ENCODE measurements around the gene SIPA1L3.

The SIPA1L3 gene

DNA sequence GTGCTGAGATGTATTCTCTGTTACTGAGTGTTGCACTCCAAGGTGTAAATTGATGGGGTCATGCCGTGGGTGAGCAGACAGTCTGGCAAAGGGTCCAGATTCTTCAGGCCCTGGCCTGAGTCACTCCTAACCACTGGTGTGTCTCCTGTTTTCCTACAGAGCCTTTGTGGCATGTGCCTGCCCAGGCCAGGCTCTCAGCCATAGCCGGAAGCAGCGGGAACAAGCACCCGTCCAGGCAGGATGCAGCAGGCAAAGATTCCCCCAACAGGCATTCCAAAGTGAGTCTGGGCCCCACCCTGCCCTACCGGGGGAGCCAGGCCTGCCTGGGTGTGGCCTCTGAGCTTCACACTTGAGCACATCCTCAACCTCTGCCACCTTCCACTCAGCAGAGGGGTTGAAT lies 255.1 kb downstream of the SIPA1L3 start:
- DNase-seq, result no peak

DNA sequence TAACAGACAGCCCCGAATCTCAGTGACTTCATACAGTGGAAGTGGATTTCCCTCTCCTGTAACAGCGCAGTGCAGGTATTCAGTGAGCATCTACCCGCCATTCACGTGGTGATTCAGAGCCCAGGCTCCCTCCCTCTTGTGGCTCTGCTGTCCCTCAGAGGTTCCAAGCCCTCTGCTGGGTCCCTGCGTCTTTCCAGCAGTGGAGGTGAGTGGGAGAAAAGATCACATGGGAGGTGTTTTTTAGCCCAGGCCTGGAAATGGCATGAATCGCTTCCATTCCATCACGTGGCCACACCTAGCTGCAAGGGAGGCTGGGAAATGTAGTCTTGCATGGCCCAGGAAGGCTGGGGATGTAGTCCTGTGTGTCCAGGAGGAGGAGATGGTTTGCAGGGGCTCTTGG lies 255.6 kb downstream of the SIPA1L3 start:
- DNase-seq, result no peak

DNA sequence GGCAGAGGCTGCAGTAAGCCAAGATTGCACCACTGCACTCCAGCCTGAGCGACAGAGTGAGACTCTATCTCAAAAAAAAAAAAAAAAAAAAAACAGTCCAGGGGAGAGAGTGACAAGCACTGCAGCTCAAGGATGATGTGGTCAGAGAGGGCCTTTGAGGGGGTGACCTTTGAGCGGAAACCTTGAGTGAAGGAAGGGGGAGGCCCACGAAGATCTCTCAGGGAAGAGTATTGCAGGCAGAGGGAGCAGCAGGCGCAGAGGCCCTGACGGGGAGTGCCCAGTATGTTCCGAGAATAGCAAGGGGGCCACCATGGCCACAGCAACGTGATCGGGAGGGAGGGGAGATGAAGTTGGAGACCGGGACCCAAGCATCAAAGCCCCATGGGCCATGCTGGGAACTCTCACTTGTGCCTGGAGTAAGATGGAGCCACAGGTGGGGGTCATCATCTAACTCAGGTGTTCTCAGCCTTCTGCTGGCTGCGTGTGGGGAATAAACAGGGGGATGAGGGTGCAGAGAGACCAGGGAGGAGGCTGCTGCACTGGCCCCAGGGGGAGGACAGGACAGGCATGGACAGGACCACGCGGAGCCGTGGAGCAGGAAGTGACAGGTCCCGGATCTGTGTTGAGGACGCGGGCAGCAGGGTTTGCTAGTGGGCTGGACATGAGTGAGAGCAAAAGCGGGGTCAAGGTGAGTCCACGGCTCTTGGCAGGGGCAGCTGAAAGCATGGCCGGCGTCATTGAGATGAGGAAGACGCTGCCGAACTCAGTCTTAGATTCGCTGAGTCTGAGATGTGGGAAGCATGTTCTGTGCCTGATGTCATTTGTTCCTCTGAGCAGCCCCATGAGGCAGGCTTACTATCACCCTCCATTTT lies 256.6 kb downstream of the SIPA1L3 start:
- no peak for DNase-seq

DNA sequence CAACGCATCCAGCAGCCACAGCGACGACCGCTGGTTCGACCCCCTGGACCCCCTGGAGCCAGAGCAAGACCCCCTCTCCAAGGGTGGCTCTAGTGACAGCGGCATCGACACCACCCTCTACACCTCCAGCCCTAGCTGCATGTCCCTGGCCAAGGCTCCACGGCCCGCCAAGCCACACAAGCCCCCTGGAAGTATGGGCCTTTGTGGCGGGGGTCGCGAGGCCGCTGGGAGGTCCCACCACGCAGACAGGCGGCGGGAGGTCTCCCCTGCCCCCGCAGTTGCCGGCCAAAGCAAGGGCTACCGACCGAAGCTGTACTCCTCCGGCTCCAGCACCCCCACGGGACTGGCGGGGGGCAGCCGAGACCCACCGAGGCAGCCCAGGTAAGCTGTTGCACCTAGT lies 257.5 kb downstream of the SIPA1L3 start:
- no peak for DNase-seq

DNA sequence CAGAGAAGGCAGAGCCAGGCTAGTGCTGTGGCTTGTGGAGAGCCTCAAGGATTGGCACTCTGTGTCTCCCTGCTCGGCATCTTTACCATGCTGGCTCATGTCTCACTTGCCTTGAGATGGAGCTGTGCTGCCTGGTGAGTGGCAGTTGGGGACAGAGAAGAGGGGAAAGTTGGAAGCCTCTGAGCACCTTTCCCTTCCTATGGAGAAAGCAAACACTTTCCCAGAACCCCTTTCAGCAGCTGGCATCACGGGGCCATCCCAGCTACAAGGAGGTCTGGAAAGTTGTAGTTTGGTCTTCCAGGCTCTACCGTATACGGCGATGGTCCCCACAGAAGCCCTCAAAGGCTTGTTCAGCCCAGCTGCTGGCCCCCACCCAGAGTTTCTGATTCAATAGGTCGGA lies 258.3 kb downstream of the SIPA1L3 start:
- no peak for DNase-seq

DNA sequence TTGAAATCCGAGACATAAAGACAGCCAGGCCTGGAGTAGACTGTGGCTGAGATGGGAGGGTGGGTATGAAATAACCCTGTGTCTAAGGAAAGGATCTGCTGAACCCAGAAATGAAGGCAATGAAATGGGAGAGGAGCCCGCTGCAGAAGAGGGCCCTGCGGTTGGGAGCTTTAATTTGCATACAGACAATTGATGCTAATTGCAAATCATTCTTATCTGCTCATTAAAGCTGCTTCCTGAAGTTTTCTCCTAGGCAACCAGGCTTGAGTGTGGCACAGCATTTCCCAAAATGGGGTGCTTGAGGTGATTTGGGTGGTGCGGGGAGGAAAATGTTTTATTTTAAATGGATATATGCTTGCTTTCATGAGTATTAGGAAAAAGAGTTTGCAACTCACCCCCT lies 261.6 kb downstream of the SIPA1L3 start:
- no peak for DNase-seq

DNA sequence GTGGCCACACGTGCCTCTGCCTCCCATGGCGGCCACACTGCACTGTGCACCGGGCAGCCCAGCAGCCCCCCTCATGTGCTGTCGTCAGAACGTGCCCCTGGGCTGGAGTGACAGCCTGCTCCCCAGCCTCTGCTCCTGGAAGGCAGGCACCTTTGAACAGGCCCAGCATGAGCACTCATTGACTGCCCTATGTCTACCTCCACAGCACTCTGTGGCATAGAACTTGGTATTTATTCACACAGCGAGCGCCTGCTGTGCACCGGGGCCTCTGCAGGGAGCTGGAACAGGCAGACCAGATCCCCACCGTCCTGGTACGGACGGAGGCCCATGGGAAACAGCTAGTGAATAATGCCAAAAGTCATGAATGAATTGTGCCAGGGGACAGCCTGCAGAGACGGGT lies 263.3 kb downstream of the SIPA1L3 start:
- no peak for DNase-seq

DNA sequence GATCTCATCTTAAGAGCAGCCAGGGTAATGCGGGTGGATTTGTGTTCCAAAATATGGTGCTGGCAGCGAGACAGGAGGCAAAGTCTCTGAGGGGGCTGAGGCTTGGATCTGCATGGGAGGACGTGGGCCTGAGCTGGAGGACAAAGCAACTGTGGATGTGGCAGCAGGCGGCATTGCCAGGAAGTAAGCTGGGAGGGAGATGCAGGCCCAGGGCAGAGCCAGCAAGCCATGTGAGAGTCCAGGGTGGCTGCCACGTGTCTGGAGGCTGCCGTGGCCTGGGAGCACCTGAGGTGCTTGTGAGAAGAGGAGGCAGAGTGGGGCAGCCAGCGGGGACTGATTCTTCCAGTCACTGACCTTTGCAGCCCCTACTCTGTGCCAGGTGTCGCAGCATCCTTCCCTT lies 265.0 kb downstream of the SIPA1L3 start:
- peak in 4 of 14 donors; percentile 5 to 36 (median 16) for DNase-seq

DNA sequence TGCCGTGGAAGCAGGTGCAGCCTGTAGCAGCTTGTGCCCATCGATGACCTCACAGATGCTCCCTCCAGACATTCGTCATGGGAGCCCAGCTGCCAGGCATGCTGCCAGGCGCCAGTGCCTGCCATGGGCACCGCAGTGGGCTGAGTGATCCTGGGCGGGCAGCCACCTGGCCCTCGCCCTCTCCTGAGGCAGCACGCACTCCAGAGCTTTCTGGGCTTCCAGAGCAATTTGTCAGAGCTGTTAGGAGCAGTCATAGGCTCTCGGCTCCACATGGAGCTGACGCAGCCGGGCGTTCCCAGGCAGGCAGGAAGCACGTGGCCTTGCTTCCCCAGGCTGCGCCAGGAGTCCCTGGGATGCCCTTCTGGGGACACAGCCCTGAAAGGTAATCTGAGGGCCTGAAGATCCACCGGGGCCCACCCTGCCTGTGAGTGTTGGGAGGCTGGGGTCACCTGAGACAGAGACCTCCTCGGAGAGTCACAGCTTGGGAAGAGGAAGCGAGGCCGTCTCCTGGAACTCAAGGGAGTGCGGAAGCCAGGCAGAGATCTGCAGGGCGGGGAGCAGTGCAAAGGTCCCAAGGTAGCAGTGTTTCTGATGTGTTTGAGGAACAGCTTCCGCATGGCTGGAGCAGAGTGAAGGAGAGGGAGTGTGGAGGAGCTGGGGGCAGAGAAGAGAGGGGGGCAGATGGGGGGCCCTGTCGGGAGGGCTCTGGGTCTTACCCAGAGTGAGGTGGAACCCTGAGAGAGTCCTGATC lies 266.5 kb downstream of the SIPA1L3 start:
- DNase-seq, result peak in 13 of 14 donors; percentile 20 to 92 (median 80)

DNA sequence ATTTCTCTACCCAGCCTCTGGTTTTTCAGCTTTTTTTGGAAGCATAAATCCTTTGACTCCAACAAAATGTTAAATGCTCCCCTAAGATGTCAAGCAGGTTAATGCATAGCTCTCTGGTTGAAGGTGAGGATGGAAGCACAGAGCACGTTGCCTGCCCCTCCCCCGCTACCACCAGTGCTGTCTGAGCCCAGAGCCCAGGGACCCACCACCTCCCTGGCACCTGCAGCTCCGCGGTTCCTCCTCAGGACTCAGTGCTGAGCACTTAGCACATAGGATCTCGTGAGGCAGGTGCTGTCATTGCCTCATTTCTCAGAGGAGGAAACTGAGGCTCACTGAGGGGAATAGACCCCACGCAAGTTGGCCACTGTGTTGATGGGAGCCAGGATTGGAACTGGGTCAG lies 268.4 kb downstream of the SIPA1L3 start:
- no peak for DNase-seq

DNA sequence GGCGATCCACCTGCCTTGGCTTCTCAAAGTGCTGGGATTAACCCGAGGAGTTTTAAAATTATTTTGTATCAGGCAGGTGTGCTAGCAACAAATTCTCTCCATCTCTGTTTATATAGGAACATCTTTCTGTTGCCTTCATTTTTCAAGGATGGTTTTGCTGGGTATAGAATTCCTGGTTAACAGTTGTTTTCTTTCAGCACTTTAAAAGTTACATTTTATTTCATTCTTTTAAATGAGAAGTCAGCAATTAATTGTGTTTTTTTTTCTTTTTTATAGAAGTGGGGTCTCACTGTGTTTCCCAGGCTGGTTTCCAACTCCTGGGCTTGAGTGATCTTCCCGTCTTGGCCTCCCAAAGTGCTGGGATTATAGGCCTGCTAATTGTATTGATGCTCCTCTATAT lies 273.1 kb downstream of the SIPA1L3 start:
- DNase-seq, result no peak

DNA sequence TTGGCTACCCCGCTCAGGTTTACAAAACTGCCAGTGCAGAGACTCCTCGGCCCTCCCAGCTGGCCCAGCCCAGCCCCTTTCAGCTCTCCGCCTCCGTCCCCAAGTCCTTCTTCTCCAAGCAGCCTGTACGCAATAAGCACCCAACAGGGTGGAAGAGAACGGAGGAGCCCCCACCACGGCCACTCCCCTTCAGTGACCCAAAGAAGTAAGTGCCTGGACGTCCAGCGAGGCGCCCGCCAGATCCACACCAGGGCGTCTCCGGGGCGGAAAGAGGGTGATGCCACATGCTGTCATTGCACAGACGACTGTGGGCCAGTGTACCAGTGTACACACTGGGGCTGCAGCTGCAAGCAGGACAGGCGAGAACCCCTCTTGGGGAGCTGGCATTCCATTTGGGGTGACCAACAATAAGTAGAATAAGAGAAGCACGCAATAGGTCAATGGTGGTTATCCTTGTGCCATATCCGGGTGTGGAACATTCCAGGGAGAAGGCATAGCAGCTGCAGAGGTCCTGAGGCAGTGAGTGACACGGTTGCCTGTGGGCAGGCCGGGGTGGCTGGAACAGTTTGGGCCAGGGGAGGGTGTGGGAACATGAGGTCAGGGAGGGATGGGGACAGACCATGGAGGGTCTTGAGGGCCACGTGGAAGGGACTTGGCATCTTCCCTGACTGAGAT lies 275.7 kb downstream of the SIPA1L3 start:
- DNase-seq, result no peak

DNA sequence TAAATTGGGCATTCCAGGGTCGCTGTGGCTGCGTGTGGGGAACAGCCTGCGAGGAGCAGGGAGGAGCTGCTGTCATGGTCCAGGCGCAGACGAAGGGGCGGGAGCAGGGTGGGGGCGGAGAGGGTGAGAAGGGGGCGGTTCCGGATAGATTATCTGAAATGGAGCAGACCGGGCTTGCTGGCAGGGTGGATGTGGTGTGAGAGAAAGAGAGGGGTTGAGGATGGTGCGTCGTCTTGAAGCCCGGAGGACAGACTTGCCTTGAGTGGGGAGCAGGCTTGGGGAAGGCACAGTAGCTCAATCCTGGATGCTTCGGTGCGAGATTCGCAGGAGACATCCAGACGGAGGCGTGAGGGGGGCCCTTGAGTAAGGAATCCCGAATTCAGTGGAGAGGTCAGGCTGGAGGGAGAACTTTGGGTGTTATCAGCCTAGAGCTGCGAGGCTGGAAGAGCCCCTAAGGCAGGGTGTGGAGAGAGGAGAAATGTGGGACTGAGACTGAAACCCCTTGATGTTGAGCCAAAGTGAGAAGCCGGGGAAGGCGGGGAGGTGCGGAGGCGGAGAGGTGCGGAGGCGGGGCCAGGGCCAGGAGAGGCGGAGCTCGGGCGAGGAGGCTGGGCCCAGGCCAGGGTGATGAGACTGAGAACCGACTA lies 276.4 kb downstream of the SIPA1L3 start:
- no peak for DNase-seq

DNA sequence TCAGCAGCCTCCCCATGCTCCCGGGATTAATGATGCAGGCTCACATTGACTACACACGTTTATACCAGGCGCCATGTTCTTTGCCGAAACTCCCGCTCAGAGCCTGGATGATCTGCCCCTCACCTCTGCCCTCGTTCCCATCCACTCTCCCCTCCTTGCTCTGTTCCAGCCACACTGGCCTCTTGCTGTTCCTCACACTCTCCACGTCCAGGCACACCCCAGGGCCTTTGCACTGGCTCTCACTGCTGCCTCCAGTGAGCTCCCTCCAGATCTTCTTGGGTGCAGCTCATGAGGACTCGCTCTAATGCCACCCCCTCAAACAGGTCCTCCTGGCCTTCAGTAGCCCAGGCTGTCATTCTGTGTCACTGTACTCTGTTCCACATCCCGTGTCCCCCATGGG lies 277.8 kb downstream of the SIPA1L3 start:
- no peak for DNase-seq

DNA sequence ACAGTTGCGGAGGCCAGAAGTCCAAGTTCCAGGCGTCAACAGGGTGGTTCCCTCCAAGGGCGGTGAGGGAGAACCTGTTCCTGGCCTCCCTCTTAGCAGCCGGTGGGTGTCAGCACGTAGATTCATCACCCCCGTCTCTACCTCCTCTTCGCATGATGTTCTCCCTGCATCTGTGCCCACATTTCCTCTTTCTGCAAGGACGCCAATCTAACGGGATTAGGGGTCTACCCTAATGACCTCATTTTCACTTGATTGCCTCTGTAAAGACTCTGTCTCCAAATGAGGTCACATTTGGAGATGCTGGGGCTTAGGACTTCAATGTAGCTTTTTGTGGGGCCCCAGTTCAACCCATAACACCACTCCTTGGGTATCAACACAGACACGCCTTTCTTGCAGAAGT lies 278.6 kb downstream of the SIPA1L3 start:
- DNase-seq, result no peak

DNA sequence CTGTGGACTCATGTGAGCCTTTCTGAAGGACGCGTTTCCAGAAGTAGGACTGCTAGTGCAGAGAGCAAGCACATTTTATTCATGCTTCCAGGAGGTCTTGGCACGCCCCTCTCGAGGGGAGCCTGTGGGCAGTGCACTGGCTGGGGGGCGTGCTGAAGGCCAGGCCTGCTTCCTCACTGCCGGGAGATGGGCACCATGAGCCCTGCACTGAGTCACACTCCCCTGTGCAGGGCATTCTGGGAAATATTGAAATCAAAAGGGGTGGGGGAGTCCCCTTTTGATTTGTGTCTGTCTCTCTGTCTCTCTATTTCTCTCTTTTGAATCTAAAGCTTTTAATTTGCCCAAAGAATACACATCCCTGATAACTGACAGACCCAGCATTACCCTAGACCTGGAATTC lies 283.1 kb downstream of the SIPA1L3 start:
- DNase-seq, result no peak

DNA sequence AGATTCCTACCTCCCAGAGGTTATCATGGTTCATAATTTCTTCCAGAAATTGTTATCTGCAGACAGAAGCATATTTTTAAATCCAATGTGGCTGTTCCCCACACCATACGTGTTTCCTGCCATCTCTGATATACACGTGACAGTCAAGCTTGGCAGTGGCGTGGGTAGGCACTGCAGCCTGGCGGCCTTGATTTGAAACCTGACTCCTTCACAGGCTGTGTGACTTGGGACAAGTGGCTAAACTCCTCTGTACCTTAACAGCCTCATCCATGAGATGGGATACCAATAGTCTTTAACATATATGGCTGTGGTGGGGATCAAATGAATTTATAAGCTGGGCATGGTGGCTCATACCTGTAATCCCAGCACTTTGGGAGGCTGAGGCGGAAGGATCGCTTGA lies 283.8 kb downstream of the SIPA1L3 start:
- no peak for DNase-seq

DNA sequence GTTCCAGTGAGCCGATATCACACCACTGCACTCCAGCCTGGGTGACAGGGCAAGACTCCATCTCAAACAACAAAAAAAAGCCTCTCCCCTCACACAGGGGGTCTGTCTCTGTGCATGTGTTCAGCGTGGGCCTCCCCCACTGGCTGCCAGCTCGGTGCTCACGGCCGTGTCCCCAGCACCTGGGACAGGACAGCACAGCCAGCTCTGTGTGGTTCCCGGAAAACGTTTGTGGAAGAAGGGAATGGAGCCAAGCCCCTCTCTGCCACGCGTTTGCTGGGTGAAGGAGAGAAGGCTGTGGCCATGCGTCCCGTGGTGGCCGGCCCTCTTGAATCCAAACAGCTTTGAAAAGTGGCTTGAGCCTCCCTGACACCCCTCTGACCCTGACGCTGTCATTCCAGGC lies 284.7 kb downstream of the SIPA1L3 start:
- no peak for DNase-seq

DNA sequence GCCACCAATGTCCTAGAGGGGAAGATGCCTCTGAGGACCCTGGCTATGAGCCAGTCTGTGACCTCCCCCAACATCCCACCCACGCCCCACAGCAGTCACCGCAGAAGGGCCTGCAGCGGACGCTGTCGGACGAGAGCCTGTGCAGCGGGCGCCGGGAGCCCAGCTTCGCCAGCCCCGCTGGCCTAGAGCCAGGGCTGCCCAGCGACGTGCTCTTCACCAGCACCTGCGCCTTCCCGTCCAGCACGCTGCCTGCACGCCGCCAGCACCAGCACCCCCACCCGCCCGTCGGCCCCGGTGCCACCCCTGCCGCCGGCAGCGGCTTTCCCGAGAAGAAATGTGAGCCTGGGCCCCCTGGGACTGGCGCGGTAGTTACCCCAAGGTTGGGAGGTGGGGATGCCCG lies 286.4 kb downstream of the SIPA1L3 start:
- no peak for DNase-seq

DNA sequence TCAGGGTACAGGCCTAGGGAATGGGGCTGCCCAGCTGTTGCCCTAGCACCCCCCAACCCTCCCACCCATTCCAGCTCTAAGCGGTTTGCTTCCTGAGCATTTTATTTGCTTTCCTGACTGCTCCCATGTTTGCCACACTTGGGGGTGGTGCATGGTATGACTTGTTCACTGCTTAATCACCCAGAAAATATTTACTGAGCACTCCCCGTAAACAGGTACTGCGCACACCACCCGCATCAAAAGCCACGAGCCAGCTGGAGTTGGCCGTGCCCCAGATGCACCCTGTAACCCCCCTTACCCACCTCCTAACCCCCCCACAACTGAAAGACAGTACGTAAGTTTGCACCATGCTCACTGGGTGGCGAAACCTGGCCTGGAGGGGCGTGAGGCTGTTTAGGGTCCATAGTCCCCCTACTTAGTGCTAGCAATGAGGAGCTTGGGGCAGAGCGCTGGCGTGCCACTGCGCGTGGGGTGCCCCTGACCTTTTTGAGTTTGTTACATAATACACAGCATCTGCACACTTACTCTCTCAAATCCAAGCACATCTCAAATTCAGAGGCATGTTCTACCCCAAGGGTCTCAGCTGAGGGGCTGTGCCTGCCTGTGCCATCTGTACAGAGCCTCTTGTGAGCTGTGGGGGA lies 287.2 kb downstream of the SIPA1L3 start:
- DNase-seq, result no peak

DNA sequence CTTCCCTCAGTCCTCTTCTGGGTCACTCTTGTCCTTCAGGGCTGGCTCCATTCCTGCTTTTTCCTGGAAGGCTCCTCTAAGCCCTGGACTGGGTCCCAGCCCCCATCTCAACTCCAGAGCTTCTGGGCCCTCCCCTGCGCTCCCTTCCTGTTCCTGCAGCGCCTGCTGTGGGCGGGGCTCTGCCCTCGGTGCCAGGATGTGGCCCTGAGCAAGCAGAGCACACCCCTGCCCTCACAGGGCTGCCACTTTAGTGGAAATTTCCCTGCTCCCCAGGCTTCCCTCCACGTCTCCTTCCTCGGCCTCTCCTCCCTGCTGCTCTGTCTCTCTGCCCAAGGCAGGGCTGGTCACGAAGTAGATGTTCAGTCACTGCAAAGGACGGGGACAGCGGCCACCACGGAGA lies 288.2 kb downstream of the SIPA1L3 start:
- no peak for DNase-seq

DNA sequence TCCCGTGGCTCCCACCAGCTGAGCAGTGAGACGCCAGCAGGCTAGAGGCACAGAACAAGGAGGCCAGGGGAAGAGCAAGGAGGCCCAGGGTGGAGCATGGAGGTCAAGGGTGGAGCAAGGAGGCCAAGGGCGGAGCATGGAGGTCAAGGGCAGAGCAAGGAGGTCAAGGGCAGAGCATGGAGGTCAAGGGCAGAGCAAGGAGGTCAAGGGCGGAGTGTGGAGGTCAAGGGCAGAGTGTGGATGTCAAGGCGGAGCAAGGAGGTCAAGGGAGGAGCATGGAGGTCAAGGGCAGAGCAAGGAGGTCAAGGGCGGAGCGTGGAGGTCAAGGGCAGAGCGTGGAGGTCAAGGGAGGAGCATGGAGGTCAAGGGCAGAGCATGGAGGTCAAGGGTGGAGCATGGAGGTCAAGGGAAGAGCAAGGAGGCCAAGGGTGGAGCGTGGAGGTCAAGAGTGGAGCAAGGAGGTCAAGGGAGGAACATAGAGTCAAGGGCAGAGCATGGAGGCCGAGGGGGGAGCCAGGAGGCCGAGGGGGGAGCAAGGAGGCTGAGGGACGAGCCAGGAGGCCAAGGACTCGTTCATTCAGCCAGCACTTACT lies 289.3 kb downstream of the SIPA1L3 start:
- no peak for DNase-seq
